ENCODE data around the gene EHBP1L1. TPM values are rescaled to one million over a fixed set of nuclear protein-coding genes. Genes with fewer than 3 reads are reported as not detected.

Gene EHBP1L1
- total and polyA plus RNA-seq, 2 donors (not counting 1 experiment from before 2014, with no cell fraction given) = 12.8 to 53.5 TPM

- Histone ChIP-seq H3K9ac (ENCODE audit: insufficient read depth, low read length) (no peak overlapping the region), H3K27ac (ENCODE audit: insufficient read depth, low read length) (no peak overlapping the region), H3K27me3 (ENCODE audit: control insufficient read depth, insufficient read depth, low read length) (no peaks in the 10 kb centered on the region), H3K4me1 (ENCODE audit: control insufficient read depth, extremely low read depth, insufficient read depth, low read length) (peaks cover 8% of the 10 kb centered on the region), H3K36me3 (ENCODE audit: control insufficient read depth, insufficient read depth, low read length) (peaks cover 45% of the 10 kb centered on the region), H3K4me2 (ENCODE audit: extremely low read depth, insufficient read depth, low read length) (no peak overlapping the region), H3K79me2 (ENCODE audit: control insufficient read depth, insufficient read depth, low read length) (no peaks in the 10 kb centered on the region), H4K20me1 (ENCODE audit: control insufficient read depth, extremely low read depth, insufficient read depth, low read length) (no peaks in the 10 kb centered on the region), H3K4me3 (replicated peaks in 1 of 4; ENCODE audit: control extremely low read depth in 1 of 4, insufficient read depth in 1 of 4, low read depth in 3 of 4, low read length in 4 of 4) (no peak overlapping the region), H2AFZ (ENCODE audit: low read length) (no peak overlapping the region), H3K9me3 (ENCODE audit: control insufficient read depth, insufficient read depth, low read depth, low read length) (no peaks in the 10 kb centered on the region)
- DNase-seq (ENCODE audit: low read depth in 2 of 2) = no peak
- TF ChIP-seq EZH2 (IDR thresholded peaks at IDR 0.05; ENCODE audit: low read length, missing control alignments) = no peak
- TF ChIP-seq, protein P1, sequence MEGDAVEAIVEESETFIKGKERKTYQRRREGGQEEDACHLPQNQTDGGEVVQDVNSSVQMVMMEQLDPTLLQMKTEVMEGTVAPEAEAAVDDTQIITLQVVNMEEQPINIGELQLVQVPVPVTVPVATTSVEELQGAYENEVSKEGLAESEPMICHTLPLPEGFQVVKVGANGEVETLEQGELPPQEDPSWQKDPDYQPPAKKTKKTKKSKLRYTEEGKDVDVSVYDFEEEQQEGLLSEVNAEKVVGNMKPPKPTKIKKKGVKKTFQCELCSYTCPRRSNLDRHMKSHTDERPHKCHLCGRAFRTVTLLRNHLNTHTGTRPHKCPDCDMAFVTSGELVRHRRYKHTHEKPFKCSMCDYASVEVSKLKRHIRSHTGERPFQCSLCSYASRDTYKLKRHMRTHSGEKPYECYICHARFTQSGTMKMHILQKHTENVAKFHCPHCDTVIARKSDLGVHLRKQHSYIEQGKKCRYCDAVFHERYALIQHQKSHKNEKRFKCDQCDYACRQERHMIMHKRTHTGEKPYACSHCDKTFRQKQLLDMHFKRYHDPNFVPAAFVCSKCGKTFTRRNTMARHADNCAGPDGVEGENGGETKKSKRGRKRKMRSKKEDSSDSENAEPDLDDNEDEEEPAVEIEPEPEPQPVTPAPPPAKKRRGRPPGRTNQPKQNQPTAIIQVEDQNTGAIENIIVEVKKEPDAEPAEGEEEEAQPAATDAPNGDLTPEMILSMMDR (conservative IDR thresholded peaks at IDR 0.05 in 1 of 2, IDR thresholded peaks at IDR 0.05 in 1 of 2; ENCODE audit: low read depth in 1 of 2, low read length in 2 of 2) = no peak
These were observed 38.1 kb upstream of the EHBP1L1 start for GRCh38 chr11:65537620-65538231.

GRCh38 chr11:65538232-65538914 is 37.5 kb upstream of the EHBP1L1 start:
- Histone ChIP-seq H3K4me2 (ENCODE audit: extremely low read depth, insufficient read depth, low read length) (no peak overlapping the region), H3K4me3 (replicated peaks in 1 of 4; ENCODE audit: control extremely low read depth in 1 of 4, insufficient read depth in 1 of 4, low read depth in 3 of 4, low read length in 4 of 4) (no peak overlapping the region), H4K20me1 (ENCODE audit: control insufficient read depth, extremely low read depth, insufficient read depth, low read length) (no peaks in the 10 kb centered on the region), H3K27me3 (ENCODE audit: control insufficient read depth, insufficient read depth, low read length) (no peaks in the 10 kb centered on the region), H3K27ac (ENCODE audit: insufficient read depth, low read length) (no peak overlapping the region), H3K4me1 (ENCODE audit: control insufficient read depth, extremely low read depth, insufficient read depth, low read length) (peaks cover 8% of the 10 kb centered on the region), H2AFZ (ENCODE audit: low read length) (no peak overlapping the region), H3K36me3 (ENCODE audit: control insufficient read depth, insufficient read depth, low read length) (peaks cover 40% of the 10 kb centered on the region), H3K9ac (ENCODE audit: insufficient read depth, low read length) (no peak overlapping the region), H3K9me3 (ENCODE audit: control insufficient read depth, insufficient read depth, low read depth, low read length) (no peaks in the 10 kb centered on the region), H3K79me2 (ENCODE audit: control insufficient read depth, insufficient read depth, low read length) (no peaks in the 10 kb centered on the region)
- DNase-seq (ENCODE audit: low read depth in 2 of 2) = no peak
- TF ChIP-seq EZH2 (IDR thresholded peaks at IDR 0.05; ENCODE audit: low read length, missing control alignments) = no peak
- TF ChIP-seq, protein P1 (conservative IDR thresholded peaks at IDR 0.05 in 1 of 2, IDR thresholded peaks at IDR 0.05 in 1 of 2; ENCODE audit: low read depth in 1 of 2, low read length in 2 of 2) = no peak

GRCh38 chr11:65538915-65539743 is 36.7 kb upstream of the EHBP1L1 start:
- Histone ChIP-seq H3K4me1 (ENCODE audit: control insufficient read depth, extremely low read depth, insufficient read depth, low read length) (peaks cover 8% of the 10 kb centered on the region), H3K36me3 (ENCODE audit: control insufficient read depth, insufficient read depth, low read length) (peaks cover 38% of the 10 kb centered on the region), H3K9ac (ENCODE audit: insufficient read depth, low read length) (no peak overlapping the region), H4K20me1 (ENCODE audit: control insufficient read depth, extremely low read depth, insufficient read depth, low read length) (no peaks in the 10 kb centered on the region), H3K9me3 (ENCODE audit: control insufficient read depth, insufficient read depth, low read depth, low read length) (no peaks in the 10 kb centered on the region), H3K4me3 (replicated peaks in 1 of 4; ENCODE audit: control extremely low read depth in 1 of 4, insufficient read depth in 1 of 4, low read depth in 3 of 4, low read length in 4 of 4) (no peak overlapping the region), H3K27ac (ENCODE audit: insufficient read depth, low read length) (peak overlapping the region; percentile 59), H2AFZ (ENCODE audit: low read length) (no peak overlapping the region), H3K4me2 (ENCODE audit: extremely low read depth, insufficient read depth, low read length) (no peak overlapping the region), H3K79me2 (ENCODE audit: control insufficient read depth, insufficient read depth, low read length) (no peaks in the 10 kb centered on the region), H3K27me3 (ENCODE audit: control insufficient read depth, insufficient read depth, low read length) (no peaks in the 10 kb centered on the region)
- TF ChIP-seq, protein P1 (conservative IDR thresholded peaks at IDR 0.05 in 1 of 2, IDR thresholded peaks at IDR 0.05 in 1 of 2; ENCODE audit: low read depth in 1 of 2, low read length in 2 of 2) = no peak
- TF ChIP-seq EZH2 (IDR thresholded peaks at IDR 0.05; ENCODE audit: low read length, missing control alignments) = no peak
- no peak for DNase-seq (ENCODE audit: low read depth in 2 of 2)

All from fibroblast of lung (primary cell).